Measurements from ENCODE around the gene LAP3.

DNA sequence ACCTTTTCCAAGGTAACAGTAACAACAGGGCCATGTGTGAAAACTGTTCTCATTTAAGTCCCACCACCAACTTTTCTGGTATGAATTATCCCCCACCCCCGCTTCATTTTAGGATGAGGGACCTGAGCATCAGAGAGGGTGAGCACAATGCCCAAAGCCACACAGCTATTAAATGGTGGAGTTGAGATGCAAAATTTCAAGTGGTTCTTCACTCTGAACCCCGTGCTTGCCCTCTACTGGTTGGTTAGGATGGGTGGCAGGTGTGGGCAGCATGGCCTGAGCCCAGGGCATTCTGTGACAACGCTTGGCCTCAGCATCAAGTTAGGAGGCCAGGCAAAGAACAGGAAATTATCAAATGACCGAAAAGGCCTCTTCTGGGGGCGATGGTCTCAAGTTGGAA lies 70.9 kb downstream of the LAP3 start:
- TF ChIP-seq POLR2A (IDR thresholded peaks at IDR 0.05): no peak
- TF ChIP-seq, protein P1, sequence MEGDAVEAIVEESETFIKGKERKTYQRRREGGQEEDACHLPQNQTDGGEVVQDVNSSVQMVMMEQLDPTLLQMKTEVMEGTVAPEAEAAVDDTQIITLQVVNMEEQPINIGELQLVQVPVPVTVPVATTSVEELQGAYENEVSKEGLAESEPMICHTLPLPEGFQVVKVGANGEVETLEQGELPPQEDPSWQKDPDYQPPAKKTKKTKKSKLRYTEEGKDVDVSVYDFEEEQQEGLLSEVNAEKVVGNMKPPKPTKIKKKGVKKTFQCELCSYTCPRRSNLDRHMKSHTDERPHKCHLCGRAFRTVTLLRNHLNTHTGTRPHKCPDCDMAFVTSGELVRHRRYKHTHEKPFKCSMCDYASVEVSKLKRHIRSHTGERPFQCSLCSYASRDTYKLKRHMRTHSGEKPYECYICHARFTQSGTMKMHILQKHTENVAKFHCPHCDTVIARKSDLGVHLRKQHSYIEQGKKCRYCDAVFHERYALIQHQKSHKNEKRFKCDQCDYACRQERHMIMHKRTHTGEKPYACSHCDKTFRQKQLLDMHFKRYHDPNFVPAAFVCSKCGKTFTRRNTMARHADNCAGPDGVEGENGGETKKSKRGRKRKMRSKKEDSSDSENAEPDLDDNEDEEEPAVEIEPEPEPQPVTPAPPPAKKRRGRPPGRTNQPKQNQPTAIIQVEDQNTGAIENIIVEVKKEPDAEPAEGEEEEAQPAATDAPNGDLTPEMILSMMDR (IDR thresholded peaks at IDR 0.05): no peak
